Astrocyte of the cerebellum (primary cell): ENCODE measurements around the gene TBATA.

ENCODE experiments used
- DNase-seq: peaks from one replicate; pipeline ENCODE4 v3.0.0-alpha.2; 2011; ENCODE audit warnings: low read depth
- H3K4me3 ChIP-seq: 2 replicates; pipeline ENCODE4 v1.5.1; 2011; ENCODE audit warnings: mild to moderate bottlenecking, low read depth, low read length, moderate library complexity
- in situ Hi-C: cut with HindIII; loops from 2 replicates; pipeline ENCODE4 v1.10.0; 2017; ENCODE audit warnings: low sequenced_read_pairs
- TF ChIP-seq, protein P1 (sequence below): IDR thresholded peaks from 2 replicates; pipeline ENCODE4 v1.5.1; 2012; ENCODE audit warnings: low read length, low read depth, moderate library complexity, mild to moderate bottlenecking; ENCODE audit errors: missing control alignments

The TBATA gene

GRCh38 chr10:70763567-70763966, 21.6 kb downstream of the TBATA start:
- in situ Hi-C loops = loop anchor here (25.0 kb wide), 1 partner anchor 301 kb away; no protein-coding TSS in a partner anchor
- H3K4me3 ChIP-seq = no peak overlapping the region
- no peak for DNase-seq
- TF ChIP-seq, protein P1, sequence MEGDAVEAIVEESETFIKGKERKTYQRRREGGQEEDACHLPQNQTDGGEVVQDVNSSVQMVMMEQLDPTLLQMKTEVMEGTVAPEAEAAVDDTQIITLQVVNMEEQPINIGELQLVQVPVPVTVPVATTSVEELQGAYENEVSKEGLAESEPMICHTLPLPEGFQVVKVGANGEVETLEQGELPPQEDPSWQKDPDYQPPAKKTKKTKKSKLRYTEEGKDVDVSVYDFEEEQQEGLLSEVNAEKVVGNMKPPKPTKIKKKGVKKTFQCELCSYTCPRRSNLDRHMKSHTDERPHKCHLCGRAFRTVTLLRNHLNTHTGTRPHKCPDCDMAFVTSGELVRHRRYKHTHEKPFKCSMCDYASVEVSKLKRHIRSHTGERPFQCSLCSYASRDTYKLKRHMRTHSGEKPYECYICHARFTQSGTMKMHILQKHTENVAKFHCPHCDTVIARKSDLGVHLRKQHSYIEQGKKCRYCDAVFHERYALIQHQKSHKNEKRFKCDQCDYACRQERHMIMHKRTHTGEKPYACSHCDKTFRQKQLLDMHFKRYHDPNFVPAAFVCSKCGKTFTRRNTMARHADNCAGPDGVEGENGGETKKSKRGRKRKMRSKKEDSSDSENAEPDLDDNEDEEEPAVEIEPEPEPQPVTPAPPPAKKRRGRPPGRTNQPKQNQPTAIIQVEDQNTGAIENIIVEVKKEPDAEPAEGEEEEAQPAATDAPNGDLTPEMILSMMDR = no peak

- no peak overlapping the region for H3K4me3 ChIP-seq
- TF ChIP-seq, protein P1 = no peak
- no peak for DNase-seq
- in situ Hi-C loops = loop anchor here (25.0 kb wide), 1 partner anchor 300 kb away; no protein-coding TSS in a partner anchor
Observed at GRCh38 chr10:70762441-70763175, 22.6 kb downstream of the TBATA start.

- in situ Hi-C loops = loop anchor here (25.0 kb wide), 1 partner anchor 300 kb away; no protein-coding TSS in a partner anchor
- H3K4me3 ChIP-seq = no peak overlapping the region
- TF ChIP-seq, protein P1 = no peak
- DNase-seq = no peak
Observed at GRCh38 chr10:70761727-70762350, 23.3 kb downstream of the TBATA start.

GRCh38 chr10:70761031-70761601, 24.1 kb downstream of the TBATA start:
- H3K4me3 ChIP-seq = no peak overlapping the region
- TF ChIP-seq, protein P1 = peak; percentile 44
- DNase-seq = no peak
- in situ Hi-C loops = loop anchor here (25.0 kb wide), 1 partner anchor 299 kb away; no protein-coding TSS in a partner anchor

GRCh38 chr10:70760271-70760787, 24.8 kb downstream of the TBATA start:
- in situ Hi-C loops = loop anchor here (25.0 kb wide), 1 partner anchor 298 kb away; no protein-coding TSS in a partner anchor
- TF ChIP-seq, protein P1 = no peak
- no peak overlapping the region for H3K4me3 ChIP-seq
- no peak for DNase-seq

DNA sequence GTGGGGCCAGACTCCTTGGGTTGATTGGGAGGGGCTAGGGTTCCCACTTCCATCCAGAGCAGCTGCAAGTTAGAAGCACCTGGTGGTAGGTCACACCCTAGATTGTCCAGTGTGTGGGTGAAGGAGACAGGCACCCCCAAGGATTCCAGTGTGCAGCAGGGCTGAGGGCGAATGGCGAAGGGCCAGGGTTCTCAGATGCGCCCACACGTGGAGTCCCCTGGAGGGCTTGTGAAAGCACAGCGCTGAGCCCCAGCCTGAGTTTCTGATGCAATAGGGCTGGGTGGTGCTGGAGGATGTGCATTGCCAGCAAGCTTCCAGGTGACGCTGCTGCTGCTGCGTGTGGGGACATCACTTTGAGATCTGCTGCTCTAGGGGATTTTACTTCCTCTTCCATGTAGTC, 25.4 kb downstream of the TBATA start:
- DNase-seq = no peak
- in situ Hi-C loops = loop anchor here (25.0 kb wide), 1 partner anchor 297 kb away; no protein-coding TSS in a partner anchor
- TF ChIP-seq, protein P1 = no peak
- H3K4me3 ChIP-seq = no peak overlapping the region
